Measurements from ENCODE around the gene SYT15. TPM values are rescaled to one million over a fixed set of nuclear protein-coding genes. Genes with fewer than 3 reads are reported as not detected.
A peak's percentile ranks its signal among the peaks of the same experiment; 100 is the strongest.

Gene SYT15
- total RNA-seq, 1 experiment from 2014 or later, result 2.2 TPM

- intact Hi-C loops (cut with micrococcal nuclease; ENCODE audit: unreplicated experiment), result no loop called here
- CTCF ChIA-PET, result interaction anchor here (0.6 to 1.1 kb wide), 4 partner anchors 8 to 29 kb away, joined by 3 to 6 read pairs (median 4); no protein-coding TSS in a partner anchor
Observed at GRCh38 chr10:46552526-46553237, 26.2 kb upstream of the SYT15 start.

GRCh38 chr10:46553238-46554049 is 25.5 kb upstream of the SYT15 start:
- Mint-ChIP-seq H3K4me3 (ENCODE audit: low read depth, unreplicated experiment) (no peak overlapping the region), H3K27me3 (ENCODE audit: unreplicated experiment) (no peaks in the 10 kb centered on the region), H3K9me3 (ENCODE audit: low read depth, unreplicated experiment) (no peaks in the 10 kb centered on the region), H3K36me3 (ENCODE audit: insufficient read depth, unreplicated experiment) (peaks cover 19% of the 10 kb centered on the region), H3K27ac (ENCODE audit: unreplicated experiment) (no peak overlapping the region), H3K4me1 (ENCODE audit: low read depth, unreplicated experiment) (no peaks in the 10 kb centered on the region)
- CTCF ChIA-PET, result interaction anchor here (0.6 to 1.1 kb wide), 5 partner anchors 8 to 30 kb away, joined by 3 to 6 read pairs (median 4); no protein-coding TSS in a partner anchor
- no peak for TF ChIP-seq CTCF (IDR thresholded peaks at IDR 0.05; ENCODE audit: unreplicated experiment)
- no TSS peak for BruUV-seq (replicated peaks)
- DNase-seq, result peak; percentile 17
- intact Hi-C loops (cut with micrococcal nuclease; ENCODE audit: unreplicated experiment), result no loop called here

More at GRCh38 chr10:46552526-46553237, 26.2 kb upstream of the SYT15 start:
- H3K27me3 Mint-ChIP-seq (ENCODE audit: unreplicated experiment), result no peaks in the 10 kb centered on the region
- H3K36me3 Mint-ChIP-seq (ENCODE audit: insufficient read depth, unreplicated experiment), result peaks cover 19% of the 10 kb centered on the region
- no peak for TF ChIP-seq CTCF (IDR thresholded peaks at IDR 0.05; ENCODE audit: unreplicated experiment)
- H3K4me1 Mint-ChIP-seq (ENCODE audit: low read depth, unreplicated experiment), result no peaks in the 10 kb centered on the region
- no TSS peak for BruUV-seq (replicated peaks)
- no peak for DNase-seq
- H3K9me3 Mint-ChIP-seq (ENCODE audit: low read depth, unreplicated experiment), result no peaks in the 10 kb centered on the region
- H3K27ac Mint-ChIP-seq (ENCODE audit: unreplicated experiment), result no peak overlapping the region
- no peak overlapping the region for H3K4me3 Mint-ChIP-seq (ENCODE audit: low read depth, unreplicated experiment)

DNA sequence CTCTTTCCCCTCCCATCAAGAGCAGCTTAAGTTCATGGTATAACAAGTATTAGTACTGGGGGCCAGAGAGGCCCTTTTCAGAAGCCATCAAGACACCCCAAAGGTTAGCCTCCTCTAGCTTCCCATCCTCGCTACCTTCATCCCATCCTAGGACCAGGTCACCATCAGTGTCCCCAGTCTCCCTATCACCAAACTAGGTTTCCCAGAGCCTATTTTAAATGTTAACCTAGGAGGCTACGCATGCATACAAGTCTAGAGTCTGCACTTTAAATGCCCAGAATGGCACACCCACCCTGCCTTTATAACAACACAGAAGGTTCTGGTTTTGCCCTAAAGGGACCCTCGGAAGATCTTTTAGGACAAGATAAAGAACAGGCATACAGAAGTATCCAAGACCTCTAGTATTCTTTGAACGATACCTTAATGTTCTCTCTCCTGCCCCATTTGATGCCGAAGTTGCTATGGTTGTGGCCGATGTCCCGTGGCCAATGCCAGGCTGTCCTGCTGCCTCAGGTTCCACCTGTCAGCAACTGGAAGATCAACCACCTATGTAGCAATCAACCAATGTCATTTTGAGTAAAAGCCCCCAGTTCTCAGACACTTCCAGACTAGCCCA is 24.7 kb upstream of the SYT15 start:
- Mint-ChIP-seq H3K4me3 (ENCODE audit: low read depth, unreplicated experiment) (no peak overlapping the region), H3K27ac (ENCODE audit: unreplicated experiment) (no peak overlapping the region), H3K4me1 (ENCODE audit: low read depth, unreplicated experiment) (no peaks in the 10 kb centered on the region), H3K9me3 (ENCODE audit: low read depth, unreplicated experiment) (no peaks in the 10 kb centered on the region), H3K36me3 (ENCODE audit: insufficient read depth, unreplicated experiment) (peaks cover 19% of the 10 kb centered on the region), H3K27me3 (ENCODE audit: unreplicated experiment) (no peaks in the 10 kb centered on the region)
- DNase-seq, result no peak
- CTCF ChIA-PET, result interaction anchor here (0.6 kb wide), 1 partner anchor 9 kb away, joined by 5 read pairs; no protein-coding TSS in a partner anchor
- intact Hi-C loops (cut with micrococcal nuclease; ENCODE audit: unreplicated experiment), result no loop called here
- BruUV-seq (replicated peaks), result no TSS peak
- no peak for TF ChIP-seq CTCF (IDR thresholded peaks at IDR 0.05; ENCODE audit: unreplicated experiment)

GRCh38 chr10:46555366-46555712 is 23.6 kb upstream of the SYT15 start:
- intact Hi-C loops (cut with micrococcal nuclease; ENCODE audit: unreplicated experiment), result loop anchor here (5.0 kb wide), 1 partner anchor 323 kb away; no protein-coding TSS in a partner anchor
- Mint-ChIP-seq H3K9me3 (ENCODE audit: low read depth, unreplicated experiment) (no peaks in the 10 kb centered on the region), H3K4me3 (ENCODE audit: low read depth, unreplicated experiment) (no peak overlapping the region), H3K27me3 (ENCODE audit: unreplicated experiment) (no peaks in the 10 kb centered on the region), H3K27ac (ENCODE audit: unreplicated experiment) (no peak overlapping the region), H3K4me1 (ENCODE audit: low read depth, unreplicated experiment) (no peaks in the 10 kb centered on the region), H3K36me3 (ENCODE audit: insufficient read depth, unreplicated experiment) (peaks cover 19% of the 10 kb centered on the region)
- no TSS peak for BruUV-seq (replicated peaks)
- TF ChIP-seq CTCF (IDR thresholded peaks at IDR 0.05; ENCODE audit: unreplicated experiment), result no peak
- CTCF ChIA-PET, result interaction anchor here (0.7 to 1.0 kb wide), 3 partner anchors 10 to 629 kb away, joined by 3 to 4 read pairs (median 3); no protein-coding TSS in a partner anchor
- peak; percentile 6 for DNase-seq
